ENCODE measurements around the gene PCDH10.

The PCDH10 gene, protein sequence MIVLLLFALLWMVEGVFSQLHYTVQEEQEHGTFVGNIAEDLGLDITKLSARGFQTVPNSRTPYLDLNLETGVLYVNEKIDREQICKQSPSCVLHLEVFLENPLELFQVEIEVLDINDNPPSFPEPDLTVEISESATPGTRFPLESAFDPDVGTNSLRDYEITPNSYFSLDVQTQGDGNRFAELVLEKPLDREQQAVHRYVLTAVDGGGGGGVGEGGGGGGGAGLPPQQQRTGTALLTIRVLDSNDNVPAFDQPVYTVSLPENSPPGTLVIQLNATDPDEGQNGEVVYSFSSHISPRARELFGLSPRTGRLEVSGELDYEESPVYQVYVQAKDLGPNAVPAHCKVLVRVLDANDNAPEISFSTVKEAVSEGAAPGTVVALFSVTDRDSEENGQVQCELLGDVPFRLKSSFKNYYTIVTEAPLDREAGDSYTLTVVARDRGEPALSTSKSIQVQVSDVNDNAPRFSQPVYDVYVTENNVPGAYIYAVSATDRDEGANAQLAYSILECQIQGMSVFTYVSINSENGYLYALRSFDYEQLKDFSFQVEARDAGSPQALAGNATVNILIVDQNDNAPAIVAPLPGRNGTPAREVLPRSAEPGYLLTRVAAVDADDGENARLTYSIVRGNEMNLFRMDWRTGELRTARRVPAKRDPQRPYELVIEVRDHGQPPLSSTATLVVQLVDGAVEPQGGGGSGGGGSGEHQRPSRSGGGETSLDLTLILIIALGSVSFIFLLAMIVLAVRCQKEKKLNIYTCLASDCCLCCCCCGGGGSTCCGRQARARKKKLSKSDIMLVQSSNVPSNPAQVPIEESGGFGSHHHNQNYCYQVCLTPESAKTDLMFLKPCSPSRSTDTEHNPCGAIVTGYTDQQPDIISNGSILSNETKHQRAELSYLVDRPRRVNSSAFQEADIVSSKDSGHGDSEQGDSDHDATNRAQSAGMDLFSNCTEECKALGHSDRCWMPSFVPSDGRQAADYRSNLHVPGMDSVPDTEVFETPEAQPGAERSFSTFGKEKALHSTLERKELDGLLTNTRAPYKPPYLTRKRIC
- long read RNA-seq, donor 1, full-length matches to known transcripts: 5 of 5 reads
- long read RNA-seq, donor 1, partial matches to known transcripts: 0 of 5 reads
- long read RNA-seq, donor 1, other reads (novel, unspliced or antisense): 0 of 5 reads
- long read RNA-seq, donor 2, full-length matches to known transcripts: 6 of 6 reads
- long read RNA-seq, donor 2, partial matches to known transcripts: 0 of 6 reads
- long read RNA-seq, donor 2, other reads (novel, unspliced or antisense): 0 of 6 reads
- long read RNA-seq, donor 3, full-length matches to known transcripts: 2 of 2 reads
- long read RNA-seq, donor 3, partial matches to known transcripts: 0 of 2 reads
- long read RNA-seq, donor 3, other reads (novel, unspliced or antisense): 0 of 2 reads
- long read RNA-seq, donor 4, full-length matches to known transcripts: 16 of 16 reads
- long read RNA-seq, donor 4, partial matches to known transcripts: 0 of 16 reads
- long read RNA-seq, donor 4, other reads (novel, unspliced or antisense): 0 of 16 reads
- long read RNA-seq, donor 5, full-length matches to known transcripts: 2 of 2 reads
- long read RNA-seq, donor 5, partial matches to known transcripts: 0 of 2 reads
- long read RNA-seq, donor 5, other reads (novel, unspliced or antisense): 0 of 2 reads
- long read RNA-seq, donor 6, full-length matches to known transcripts: 10 of 10 reads
- long read RNA-seq, donor 6, partial matches to known transcripts: 0 of 10 reads
- long read RNA-seq, donor 6, other reads (novel, unspliced or antisense): 0 of 10 reads
- long read RNA-seq, donor 7, full-length matches to known transcripts: 19 of 19 reads
- long read RNA-seq, donor 7, partial matches to known transcripts: 0 of 19 reads
- long read RNA-seq, donor 7, other reads (novel, unspliced or antisense): 0 of 19 reads
- long read RNA-seq, donor 8, full-length matches to known transcripts: 5 of 5 reads
- long read RNA-seq, donor 8, partial matches to known transcripts: 0 of 5 reads
- long read RNA-seq, donor 8, other reads (novel, unspliced or antisense): 0 of 5 reads

DNA sequence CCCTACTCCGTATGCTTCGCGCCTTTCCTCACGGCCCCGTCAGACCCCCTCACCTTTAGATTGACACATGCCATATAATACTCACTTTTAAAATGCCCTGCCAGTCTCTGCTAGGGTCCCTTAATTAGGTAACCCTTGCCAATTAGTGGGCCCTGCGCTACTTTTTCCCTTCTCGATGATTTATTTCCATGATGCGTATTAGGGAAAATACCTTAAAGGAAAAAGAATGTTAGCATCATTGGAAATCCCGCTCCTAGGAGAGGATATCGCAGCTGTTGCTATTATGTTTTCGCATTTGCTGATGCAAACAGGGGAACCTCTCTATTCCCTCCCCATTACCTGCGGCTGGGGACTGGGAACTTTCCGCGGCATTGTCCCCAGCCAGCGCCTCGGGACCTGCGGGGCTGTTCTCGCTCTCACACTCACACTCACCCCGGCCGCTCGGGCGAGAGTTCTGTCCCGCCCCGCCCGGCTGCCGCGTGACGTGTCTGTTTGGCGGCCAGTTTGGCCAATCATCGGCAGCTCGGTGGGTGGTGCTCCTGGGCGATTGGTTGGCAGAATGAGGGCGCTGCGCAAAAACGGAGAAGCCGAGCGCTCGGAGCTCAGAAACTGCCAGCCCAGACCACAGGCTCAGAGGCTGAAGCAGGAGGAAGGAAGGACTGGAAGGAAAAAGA, at the start of gene PCDH10:
PCDH10 (plus strand) TSS at position 605 of the 674 bp plus-strand sequence. CDS start 847 bp downstream, outside the sequence.
- DNase-seq: peak; percentile 93

DNA sequence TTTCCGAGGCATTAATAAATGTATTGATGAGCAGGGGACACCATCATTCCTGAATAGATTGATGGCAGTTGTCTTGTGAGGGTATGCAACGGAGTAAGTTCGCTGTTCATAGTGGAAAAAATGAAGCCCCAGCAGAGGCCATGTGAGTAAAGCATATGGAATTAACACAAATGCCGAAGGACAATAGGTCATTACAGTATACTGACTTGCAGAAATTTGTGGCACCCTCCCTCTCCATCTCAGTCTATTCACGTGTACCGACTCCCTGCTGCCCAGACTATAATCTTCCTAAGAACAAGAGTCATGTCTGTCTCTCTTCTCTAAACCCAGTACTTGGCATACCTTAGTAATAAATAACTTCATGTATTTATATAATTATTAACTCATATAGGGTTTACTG, 47.1 kb upstream of the PCDH10 start:
- DNase-seq: no peak

DNA sequence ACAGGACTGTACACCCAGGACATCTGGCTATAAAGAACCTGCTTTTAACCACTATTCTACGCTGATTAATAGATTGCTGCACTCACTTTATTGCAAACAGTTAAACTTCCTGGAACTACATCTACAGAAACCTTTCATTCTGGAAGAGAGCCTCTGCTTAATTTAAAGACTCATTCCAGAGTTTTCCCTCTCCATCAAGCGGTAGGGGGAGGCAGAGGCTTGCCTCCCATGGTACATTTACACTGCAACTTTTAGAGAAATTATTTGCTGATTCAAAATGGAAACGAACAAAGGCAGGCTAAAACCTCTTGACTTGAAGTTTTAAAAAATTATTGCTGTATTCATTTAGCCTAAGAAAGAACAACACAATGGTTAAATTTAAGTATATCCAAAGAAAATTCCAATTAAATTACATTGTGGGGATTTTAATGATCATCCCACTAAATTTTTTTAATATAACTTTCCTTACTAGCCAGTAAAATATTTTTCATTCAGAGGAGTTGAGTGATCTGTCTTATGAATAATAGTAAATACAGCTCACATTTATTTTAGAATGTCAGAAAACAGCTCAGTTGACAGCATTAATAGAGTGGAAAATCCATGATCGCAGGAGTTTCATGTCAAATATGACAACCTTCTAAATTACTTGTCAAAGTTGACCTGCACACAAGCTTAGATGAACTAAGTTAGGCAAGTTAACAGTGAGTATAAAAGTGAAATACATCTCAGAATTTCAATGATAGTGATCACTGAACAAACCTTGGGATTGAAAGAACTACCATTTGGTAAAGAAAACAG, 46.3 kb upstream of the PCDH10 start:
- DNase-seq: no peak

DNA sequence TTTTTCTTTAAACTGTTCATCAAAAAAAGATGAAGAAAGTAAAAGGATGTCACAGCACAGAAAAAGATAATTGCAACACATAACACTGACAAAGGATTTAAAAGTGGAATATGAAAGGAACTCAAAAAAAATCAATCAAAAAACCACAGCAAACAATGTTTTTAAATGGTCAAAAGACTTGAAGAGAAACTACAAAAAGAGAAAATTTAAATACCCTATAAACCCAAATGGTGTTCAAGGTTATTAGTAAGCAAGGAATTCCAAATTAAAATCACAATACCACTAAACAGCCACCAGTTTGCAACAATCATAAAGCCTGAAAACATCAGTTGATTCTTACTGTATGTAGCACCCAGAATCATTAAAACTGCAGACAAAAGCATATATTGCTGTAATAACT, 36.5 kb upstream of the PCDH10 start:
- DNase-seq: no peak

DNA sequence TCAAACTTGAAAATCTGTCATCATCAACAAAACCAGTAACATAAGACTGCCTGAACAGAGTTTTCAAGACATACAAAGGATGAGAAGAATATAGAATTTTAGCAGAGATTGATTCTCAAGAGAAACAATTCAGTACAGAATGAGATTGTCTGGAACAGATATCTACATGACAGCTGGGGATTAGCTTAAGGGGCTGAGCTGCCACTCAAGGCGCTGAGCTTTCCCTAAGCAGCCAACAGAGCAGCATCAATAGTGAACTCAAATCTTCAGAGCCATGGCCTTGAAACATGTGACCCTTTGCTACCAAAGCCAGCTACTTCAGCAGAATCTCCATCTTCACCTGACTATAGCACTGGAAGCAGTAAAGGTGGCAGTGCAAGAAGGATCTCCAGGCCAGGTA, 24.3 kb upstream of the PCDH10 start:
- DNase-seq: no peak

DNA sequence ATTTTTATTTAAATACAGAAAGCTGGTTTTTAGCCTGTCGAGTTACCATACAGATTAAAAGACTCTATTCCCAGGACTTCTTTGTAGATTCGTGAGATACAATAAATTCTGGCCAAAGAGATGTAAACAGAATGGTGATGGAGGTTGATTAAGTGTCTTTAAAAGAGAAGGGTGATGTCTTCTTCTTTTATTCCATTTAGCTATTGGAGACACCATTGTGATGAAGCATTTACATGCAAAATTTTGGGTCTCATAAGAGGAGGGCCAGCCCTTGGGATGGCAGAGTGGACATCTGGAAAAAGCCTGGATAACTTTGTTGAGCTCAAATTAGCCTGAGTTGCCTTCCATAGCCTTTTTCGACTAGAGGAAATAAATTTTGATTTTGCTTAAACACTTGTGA, 21.6 kb upstream of the PCDH10 start:
- no peak for DNase-seq

DNA sequence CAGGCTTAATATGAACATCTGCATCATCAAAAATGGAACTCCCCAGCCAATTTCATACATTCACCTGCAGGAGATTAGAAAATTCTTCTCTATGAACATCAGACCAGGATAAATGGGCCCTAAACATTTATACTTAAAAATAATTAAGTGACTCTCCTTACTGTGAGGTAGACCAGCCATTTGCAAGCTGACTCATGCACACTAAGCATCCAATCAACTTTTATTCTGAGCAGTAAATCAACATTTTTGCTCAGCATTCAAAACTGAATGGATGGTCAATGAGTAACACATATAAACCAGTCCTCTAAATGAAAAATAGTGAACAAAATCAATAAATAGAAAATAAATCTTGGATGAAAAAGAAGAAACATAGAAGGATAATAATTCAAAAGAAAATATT, 19.9 kb upstream of the PCDH10 start:
- DNase-seq: no peak

DNA sequence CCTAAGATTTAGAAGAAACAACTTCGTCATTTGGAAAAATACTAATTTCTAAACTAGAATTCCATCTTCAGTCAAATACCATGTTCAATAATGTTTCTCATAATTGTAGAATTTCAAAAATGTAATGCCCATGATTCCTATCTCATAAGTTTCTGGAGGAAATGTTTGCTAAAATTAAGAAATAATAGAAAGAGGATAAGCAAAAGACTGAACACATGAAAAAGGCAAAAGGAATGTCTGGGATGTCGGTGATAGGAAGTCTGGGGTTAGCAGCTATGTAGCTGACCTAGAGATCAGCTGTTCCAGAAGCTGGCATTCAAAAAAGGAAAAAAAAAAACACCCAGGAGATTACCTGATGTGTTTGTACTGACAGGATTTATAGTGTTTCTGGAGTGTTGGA, 18.9 kb upstream of the PCDH10 start:
- no peak for DNase-seq

DNA sequence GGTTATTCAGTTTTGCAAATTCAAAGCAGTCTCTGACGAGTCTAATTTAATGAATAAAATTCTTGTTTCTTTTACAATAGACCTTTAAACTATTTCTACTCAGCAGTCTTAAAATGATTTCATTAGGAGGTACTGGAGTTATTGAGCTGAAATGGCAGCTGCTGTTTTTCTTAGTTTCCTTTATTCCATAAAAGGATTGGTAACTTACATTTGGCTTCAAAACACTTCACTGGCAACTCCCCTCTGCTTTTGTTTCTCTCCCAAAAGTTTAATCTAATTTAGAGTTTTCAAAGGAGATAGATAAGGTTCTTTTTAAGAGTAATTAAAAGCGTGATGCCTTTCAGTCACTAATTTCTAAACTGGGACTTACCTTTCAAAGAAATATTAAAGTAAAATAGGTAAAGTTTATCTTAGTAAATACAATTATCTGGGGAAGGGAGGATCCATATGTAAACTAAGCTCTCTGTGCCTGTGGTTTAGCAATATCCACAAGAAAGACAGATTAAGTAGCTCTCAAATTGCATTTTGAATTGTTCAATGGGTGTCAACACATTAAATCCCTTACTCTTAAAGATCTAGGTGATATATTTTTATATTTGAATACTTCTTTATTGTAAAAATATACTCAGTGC, 17.1 kb upstream of the PCDH10 start:
- DNase-seq: no peak

DNA sequence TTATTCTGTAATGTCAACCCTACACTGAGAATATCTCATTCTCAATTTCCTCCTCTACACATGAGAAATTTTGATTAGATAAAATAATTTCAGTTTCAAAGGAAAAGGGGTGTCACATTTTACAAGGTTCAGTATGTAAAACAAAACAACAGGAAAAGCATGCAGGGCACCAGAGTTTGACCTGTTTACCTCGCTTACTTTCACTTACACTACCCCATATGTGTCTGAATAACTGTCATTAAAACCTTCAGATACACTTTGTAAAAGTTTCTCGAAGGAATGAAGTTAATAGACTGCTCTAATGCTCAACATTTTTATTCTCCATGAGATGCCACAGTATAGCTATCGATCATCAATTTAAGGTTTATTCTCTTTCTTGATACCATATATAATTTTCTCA, 12.3 kb upstream of the PCDH10 start:
- no peak for DNase-seq

DNA sequence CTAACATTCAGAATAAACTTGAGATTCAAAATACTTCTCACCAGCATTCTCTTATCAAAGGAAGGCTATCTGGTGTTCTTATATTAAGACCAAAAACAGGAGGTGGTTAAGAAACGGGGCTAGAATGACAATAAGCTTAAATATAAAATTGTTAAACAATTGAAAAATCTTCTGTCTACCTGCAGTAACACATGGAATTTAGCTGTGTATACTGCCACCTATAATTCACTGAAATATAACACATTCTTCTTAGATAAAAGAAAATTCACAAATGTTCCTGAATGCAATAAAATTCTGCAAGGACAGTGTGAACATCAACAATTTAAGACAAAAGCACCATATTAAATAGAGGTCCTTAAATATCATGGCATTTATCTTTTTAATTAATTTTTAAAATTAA, 11.5 kb upstream of the PCDH10 start:
- no peak for DNase-seq

DNA sequence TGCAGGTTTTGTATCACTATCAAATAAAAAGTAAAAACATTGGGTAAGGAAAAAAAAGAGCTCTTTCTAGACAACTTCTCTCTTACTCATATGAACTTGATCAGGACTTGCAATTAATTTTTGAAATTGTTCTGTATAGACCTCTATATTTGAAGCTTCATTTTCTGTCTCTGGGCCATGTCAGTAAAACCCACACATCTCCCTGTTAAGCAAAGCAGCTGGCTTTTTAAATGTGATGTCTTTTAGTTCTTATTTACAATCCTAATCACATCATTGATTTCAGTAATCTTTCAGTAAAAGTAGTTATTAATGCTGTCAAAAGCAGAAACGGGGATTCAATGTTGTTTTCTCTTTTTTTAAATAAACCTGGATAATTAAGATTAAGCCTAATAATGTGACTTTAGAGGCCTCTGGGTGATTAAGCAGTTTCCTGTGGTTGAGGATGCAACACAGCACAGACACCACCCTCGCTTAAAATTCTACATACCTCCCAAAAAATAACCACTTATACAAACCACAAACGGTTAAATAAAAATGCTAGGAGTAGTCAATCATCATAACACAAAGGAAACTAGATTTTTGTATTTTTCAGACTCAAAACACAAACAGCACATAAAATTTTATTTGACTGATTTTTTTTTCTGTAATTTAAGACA, 5.2 kb upstream of the PCDH10 start:
- DNase-seq: no peak

DNA sequence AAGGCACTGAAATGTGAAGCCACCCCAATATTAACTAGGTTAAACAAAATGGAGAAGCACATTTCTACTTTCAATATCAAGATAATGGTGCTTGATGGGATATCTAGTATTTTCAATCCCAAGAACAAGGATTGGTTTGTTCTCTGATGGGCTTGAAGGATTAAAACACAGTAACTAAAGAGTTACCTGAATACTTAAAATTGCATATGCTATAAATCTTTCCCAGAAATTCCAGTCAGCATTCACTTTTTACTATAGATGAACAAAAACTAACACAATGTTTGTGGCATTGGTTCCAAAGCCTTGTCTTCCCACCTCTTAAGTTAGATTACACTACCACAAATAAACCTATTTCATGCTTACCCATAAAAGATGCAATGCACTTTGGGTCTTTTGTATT, 3.9 kb upstream of the PCDH10 start:
- DNase-seq: no peak

DNA sequence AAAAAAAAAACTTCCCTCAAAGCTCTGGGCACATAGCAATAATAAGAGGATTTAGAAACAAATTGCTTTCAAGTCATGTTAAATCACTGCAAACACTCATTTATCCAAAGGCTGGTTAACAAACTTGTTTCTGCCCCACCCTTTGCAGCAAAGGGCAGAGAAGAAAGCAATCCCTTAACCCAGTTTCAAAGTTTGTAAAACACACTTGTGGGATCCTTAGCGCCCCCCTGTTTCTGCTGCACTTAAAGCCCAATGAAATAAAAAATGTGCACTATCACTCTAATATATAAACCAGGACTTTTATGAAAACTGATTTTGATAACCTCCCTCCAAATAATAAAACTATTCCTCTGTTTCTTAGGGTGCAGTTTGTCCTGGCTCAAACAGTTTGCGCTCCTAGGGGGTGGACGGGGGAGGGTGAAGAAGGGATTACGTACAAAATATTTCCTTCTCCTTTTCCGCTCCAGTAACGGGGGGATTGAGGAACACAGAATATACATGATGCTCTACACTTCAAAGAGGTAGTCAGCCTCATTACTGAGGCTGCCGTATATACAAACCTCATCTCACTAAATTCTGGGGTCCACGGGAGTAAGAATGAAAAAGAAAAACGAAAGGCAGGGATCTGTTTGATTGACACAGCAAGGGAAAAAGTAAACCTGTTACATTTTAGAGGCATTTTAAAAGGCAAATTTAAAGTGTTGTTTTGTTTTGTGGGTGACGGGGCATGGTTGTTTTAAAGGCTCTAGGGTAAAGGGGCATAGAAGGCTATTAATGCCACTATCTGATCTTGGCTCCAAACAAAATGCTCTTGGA, 3.1 kb upstream of the PCDH10 start:
- no peak for DNase-seq

DNA sequence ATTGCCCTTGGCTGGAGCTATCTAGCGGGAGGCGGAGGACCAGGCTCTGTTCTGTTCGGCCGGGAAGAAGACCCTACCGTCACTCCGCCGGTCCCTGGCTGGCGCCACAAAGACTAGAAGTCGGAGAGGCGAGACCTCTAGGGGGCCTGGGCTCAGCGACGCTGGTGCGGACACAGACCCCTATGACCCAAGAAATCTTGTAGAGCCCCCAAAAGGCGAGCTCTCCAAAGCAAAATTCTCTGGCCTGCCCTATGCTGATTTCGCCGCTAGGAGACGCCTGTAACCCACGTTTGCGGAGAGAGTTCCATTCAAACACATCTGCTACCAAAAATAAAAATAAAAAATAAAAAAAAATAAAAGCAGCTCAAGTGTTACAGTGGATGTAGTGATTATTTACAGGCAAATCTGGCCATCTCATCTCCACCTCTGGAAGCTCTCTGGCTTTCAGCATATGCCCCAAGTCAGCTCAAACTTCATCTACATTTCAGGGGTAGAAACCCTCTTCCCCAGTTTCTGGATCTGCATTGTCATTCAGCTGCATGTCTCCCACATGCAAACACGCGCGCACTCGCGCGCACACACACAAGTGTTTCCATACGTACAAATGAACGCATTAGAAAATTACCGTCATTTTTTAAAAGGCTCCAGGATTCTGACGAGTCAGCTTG, 2.4 kb upstream of the PCDH10 start:
- DNase-seq: peak; percentile 78

DNA sequence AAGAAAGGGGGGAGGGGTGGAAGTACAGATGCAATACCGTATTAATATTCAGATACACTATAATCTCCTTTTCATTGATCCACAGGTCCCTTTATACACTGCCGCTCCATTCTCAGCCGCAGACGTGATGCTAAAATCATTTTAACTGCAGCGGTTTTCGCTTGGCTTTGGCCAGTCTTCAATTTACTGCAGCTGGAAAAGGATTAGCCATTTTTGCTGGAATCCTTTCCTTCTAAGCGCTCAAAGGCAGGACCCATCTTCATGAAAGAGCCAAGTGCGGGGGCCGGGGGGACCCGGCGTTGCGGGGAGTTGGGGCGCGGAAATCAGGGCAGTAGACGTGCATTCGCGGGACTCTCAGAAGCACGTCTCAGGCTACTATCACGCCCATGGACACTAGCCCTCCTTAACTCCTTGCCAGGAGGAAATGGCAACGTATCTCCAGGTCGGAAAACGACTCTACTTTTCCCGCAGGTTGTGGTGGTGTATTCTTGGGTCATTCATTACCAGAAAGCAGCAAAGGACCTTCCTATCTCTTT, 1.7 kb upstream of the PCDH10 start:
- DNase-seq: no peak
